Activated CD4-positive, alpha-beta memory T cell treated with anti-CD3 and anti-CD28 coated beads, Interleukin-2, amount 10 ng/mL, durations not matched to agents 7 days and 5 days (primary cell): Measurements from ENCODE around the gene IL16. TPM values are rescaled to one million over a fixed set of nuclear protein-coding genes. Genes with fewer than 3 reads are reported as not detected.

Experiments used
- CTCF ChIA-PET: fragments of 350-600 bp; sonication (Branson Sonifier 250); formaldehyde crosslinking; loops from one replicate; lab custom pipeline; 2021; ENCODE audit warnings: antibody characterized with exemption, inconsistent platforms; lab: Charles Lee
- POLR2A ChIA-PET: fragments of 350-600 bp; sonication (Branson Sonifier 250); formaldehyde crosslinking; loops from one replicate; lab custom pipeline; 2021; ENCODE audit warnings: antibody characterized with exemption; lab: Charles Lee
- DNase-seq: peaks from one replicate; pipeline ENCODE4 v3.0.0-alpha.2; 2020
- H3K27ac Mint-ChIP-seq: one replicate; pipeline ENCODE4 v1.8.0; 2021; ENCODE audit warnings: mild to moderate bottlenecking, mixed read lengths
- H3K27me3 Mint-ChIP-seq: one replicate; pipeline ENCODE4 v1.8.0; 2021; ENCODE audit warnings: mixed read lengths
- H3K36me3 Mint-ChIP-seq: one replicate; pipeline ENCODE4 v1.8.0; 2021; ENCODE audit warnings: low read depth, mixed read lengths
- H3K4me1 Mint-ChIP-seq: one replicate; pipeline ENCODE4 v1.8.0; 2021; ENCODE audit warnings: mixed read lengths
- H3K4me3 Mint-ChIP-seq: one replicate; pipeline ENCODE4 v1.8.0; 2021; ENCODE audit warnings: mild to moderate bottlenecking, mixed read lengths
- H3K9me3 Mint-ChIP-seq: one replicate; pipeline ENCODE4 v1.8.0; 2021; ENCODE audit warnings: mixed read lengths
- total RNA-seq, 2 experiments: library from RNA; stranded (reverse); gene quantifications; one replicate each; pipeline ENCODE4 v1.2.3, GENCODE V29; 2021

IL16 gene
- total RNA-seq, 2 experiments from 2014 or later: 196 to 200 TPM

DNA sequence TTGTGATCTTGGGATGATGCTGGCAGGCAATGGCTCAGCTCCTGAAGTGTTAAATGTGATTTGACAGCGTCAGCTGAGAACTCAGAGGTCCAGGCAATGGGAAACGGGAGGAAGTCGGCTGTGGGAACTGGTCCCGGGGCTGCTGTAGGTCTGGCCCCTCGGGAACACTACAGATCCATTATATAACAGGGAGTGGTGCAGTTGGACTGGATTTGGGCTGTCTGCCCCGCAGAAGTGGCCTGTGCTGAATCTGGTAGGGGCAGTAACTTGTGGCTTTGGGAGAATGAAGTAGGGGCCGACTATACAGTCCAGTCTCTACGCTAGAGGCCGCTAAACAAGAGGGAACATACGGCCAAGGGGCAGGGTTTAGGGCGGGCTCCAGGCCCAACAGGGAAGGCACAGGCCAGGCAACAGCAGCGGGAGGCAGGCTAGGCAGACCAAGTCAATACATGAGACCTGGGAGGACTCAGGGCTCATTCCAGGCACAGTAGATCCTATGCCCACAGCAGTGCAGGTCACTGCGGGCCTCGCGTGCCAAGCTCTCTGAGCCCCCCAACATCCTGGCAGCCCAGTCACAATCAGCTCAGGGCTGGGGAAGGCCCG is 20.3 kb upstream of the IL16 start:
- no peaks in the 10 kb centered on the region for H3K36me3 Mint-ChIP-seq
- no peak overlapping the region for H3K27ac Mint-ChIP-seq
- CTCF ChIA-PET: interaction anchor here (1.3 kb wide), 1 partner anchor 90 kb away, joined by 3 read pairs; no protein-coding TSS in a partner anchor
- H3K9me3 Mint-ChIP-seq: no peaks in the 10 kb centered on the region
- no peak for DNase-seq
- no peak overlapping the region for H3K4me3 Mint-ChIP-seq
- H3K27me3 Mint-ChIP-seq: peaks cover 30% of the 10 kb centered on the region
- POLR2A ChIA-PET: no interaction called here
- no peaks in the 10 kb centered on the region for H3K4me1 Mint-ChIP-seq

GRCh38 chr15:81178365-81178764 is 18.3 kb upstream of the IL16 start:
- H3K27ac Mint-ChIP-seq: no peak overlapping the region
- no peaks in the 10 kb centered on the region for H3K36me3 Mint-ChIP-seq
- DNase-seq: no peak
- ChIA-PET POLR2A (no interaction called here), CTCF (interaction anchor here (1.0 to 2.1 kb wide), 2 partner anchors 10 to 88 kb away, joined by 3 to 5 read pairs; no protein-coding TSS in a partner anchor)
- H3K9me3 Mint-ChIP-seq: no peaks in the 10 kb centered on the region
- peaks cover 7% of the 10 kb centered on the region for H3K4me1 Mint-ChIP-seq
- H3K4me3 Mint-ChIP-seq: no peak overlapping the region
- H3K27me3 Mint-ChIP-seq: peaks cover 33% of the 10 kb centered on the region

GRCh38 chr15:81181220-81181619 is 15.5 kb upstream of the IL16 start:
- POLR2A ChIA-PET: no interaction called here
- Mint-ChIP-seq H3K4me1 (peaks cover 20% of the 10 kb centered on the region), H3K36me3 (no peaks in the 10 kb centered on the region), H3K4me3 (no peak overlapping the region), H3K27me3 (peaks cover 54% of the 10 kb centered on the region), H3K27ac (no peak overlapping the region), H3K9me3 (no peaks in the 10 kb centered on the region)
- CTCF ChIA-PET: interaction anchor here (1.5 kb wide), 1 partner anchor 85 kb away, joined by 4 read pairs; no protein-coding TSS in a partner anchor
- no peak for DNase-seq

DNA sequence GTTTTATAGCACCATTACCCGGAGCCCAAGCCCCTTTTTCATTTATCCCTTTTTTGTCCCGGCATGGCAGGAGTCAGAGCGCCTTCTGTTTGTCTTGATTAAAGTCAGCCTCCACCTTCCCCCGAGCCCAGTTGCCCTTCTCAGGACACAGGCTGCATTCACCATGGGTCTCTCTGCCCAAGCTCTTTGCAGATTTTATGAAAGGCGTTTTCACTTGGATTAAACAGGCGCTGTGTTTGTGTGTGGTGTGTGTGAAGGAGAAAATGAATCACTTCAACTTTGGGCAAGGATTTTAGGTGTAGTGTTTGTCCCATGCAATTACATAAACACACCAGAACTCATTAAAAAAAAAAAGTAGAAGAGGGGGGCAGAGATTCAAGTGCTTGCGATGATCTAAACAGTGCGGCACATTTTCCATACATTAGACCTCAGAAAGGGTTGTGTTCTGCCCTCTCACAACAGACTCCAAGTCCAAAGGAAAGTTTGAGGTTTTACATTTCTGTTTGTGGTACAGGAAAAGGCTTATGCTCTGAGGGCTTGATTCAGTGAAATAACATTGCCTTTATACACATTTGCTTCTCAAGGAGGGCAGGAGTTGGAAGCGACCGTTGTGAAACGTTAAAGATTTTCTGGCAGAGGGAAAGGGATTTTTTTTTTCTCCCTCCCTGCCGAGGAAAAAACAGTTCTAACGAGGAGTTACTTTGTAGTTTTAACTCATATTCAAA is 14.5 kb upstream of the IL16 start:
- no peak for DNase-seq
- Mint-ChIP-seq H3K27ac (no peak overlapping the region), H3K27me3 (peaks cover 54% of the 10 kb centered on the region), H3K36me3 (no peaks in the 10 kb centered on the region), H3K9me3 (no peaks in the 10 kb centered on the region), H3K4me3 (no peak overlapping the region), H3K4me1 (peaks cover 20% of the 10 kb centered on the region)
- POLR2A ChIA-PET: no interaction called here
- CTCF ChIA-PET: interaction anchor here (0.7 kb wide), 1 partner anchor 73 kb away, joined by 3 read pairs; no protein-coding TSS in a partner anchor

DNA sequence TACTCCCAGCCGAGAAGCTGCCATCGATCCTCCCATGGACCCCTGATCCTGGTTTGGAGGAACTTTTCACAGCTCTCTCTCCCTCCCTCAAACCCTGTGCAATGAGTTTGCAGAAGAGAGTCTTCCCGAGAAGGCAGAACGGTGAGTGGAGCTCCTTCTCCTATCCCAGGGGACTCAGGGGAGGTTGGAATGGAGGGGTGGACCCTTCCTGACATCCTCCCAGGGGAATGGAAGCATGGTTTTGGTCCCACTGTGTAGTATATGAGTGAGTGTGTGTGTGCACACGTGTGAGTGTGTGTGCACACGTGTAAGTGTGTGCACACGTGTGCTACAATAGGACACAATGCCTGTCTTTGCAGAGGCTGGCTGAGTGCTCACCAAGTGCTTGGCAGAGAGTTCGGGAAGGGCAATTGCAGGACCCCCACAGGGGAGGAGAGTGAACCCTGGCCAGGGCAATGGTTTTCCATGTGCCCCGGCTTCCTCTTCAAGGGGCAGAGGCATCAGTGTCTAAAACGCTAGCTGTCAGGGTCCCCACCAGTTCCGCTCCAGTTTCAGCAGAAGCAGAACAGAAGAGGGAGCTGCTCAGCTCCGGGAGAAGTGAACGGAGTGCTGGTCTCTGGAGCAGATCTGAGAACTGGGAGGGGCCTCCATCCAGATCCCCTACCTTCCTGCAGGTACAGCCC is 13.8 kb upstream of the IL16 start:
- ChIA-PET CTCF (interaction anchor here (0.7 to 1.3 kb wide), 2 partner anchors 74 to 83 kb away, joined by 3 read pairs; no protein-coding TSS in a partner anchor), POLR2A (no interaction called here)
- H3K36me3 Mint-ChIP-seq: no peaks in the 10 kb centered on the region
- H3K27me3 Mint-ChIP-seq: peaks cover 59% of the 10 kb centered on the region
- no peaks in the 10 kb centered on the region for H3K9me3 Mint-ChIP-seq
- H3K4me1 Mint-ChIP-seq: peaks cover 20% of the 10 kb centered on the region
- no peak for DNase-seq
- H3K4me3 Mint-ChIP-seq: no peak overlapping the region
- no peak overlapping the region for H3K27ac Mint-ChIP-seq

DNA sequence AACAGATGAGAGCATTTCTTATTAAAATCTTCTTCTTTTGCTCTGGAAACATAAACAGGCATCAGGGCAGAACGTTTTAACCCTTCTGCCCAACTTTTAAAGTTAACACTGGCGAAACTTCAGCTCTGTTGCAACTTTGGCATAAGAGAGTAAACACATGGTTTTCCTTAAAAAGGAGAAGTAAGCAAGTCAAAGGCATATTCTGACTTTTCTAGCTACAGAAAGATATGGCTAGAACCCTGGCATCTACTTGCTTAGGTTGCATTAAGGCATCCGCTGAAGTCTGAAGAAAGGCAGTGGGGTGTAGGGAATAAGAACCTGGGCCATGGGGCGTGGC is 13.3 kb upstream of the IL16 start:
- no peak for DNase-seq
- Mint-ChIP-seq H3K4me3 (no peak overlapping the region), H3K4me1 (peaks cover 20% of the 10 kb centered on the region), H3K27ac (no peak overlapping the region), H3K36me3 (no peaks in the 10 kb centered on the region), H3K9me3 (no peaks in the 10 kb centered on the region), H3K27me3 (peaks cover 62% of the 10 kb centered on the region)
- ChIA-PET POLR2A (no interaction called here), CTCF (interaction anchor here (1.3 kb wide), 1 partner anchor 83 kb away, joined by 3 read pairs; no protein-coding TSS in a partner anchor)

- H3K27ac Mint-ChIP-seq: no peak overlapping the region
- ChIA-PET POLR2A (no interaction called here), CTCF (no interaction called here)
- H3K9me3 Mint-ChIP-seq: no peaks in the 10 kb centered on the region
- H3K36me3 Mint-ChIP-seq: no peaks in the 10 kb centered on the region
- peak; percentile 29 for DNase-seq
- H3K4me3 Mint-ChIP-seq: no peak overlapping the region
- peaks cover 62% of the 10 kb centered on the region for H3K27me3 Mint-ChIP-seq
- H3K4me1 Mint-ChIP-seq: peaks cover 20% of the 10 kb centered on the region
Measured at GRCh38 chr15:81184188-81184587, 12.5 kb upstream of the IL16 start.

- no peaks in the 10 kb centered on the region for H3K36me3 Mint-ChIP-seq
- peaks cover 62% of the 10 kb centered on the region for H3K27me3 Mint-ChIP-seq
- DNase-seq: no peak
- POLR2A ChIA-PET: no interaction called here
- H3K27ac Mint-ChIP-seq: no peak overlapping the region
- peaks cover 20% of the 10 kb centered on the region for H3K4me1 Mint-ChIP-seq
- CTCF ChIA-PET: interaction anchor here (1.0 to 1.5 kb wide), 2 partner anchors 30 to 80 kb away, joined by 4 to 9 read pairs; no protein-coding TSS in a partner anchor
- H3K4me3 Mint-ChIP-seq: no peak overlapping the region
- H3K9me3 Mint-ChIP-seq: no peaks in the 10 kb centered on the region
Measured at GRCh38 chr15:81185631-81186295, 10.9 kb upstream of the IL16 start.

- Mint-ChIP-seq H3K27ac (no peak overlapping the region), H3K36me3 (no peaks in the 10 kb centered on the region), H3K9me3 (no peaks in the 10 kb centered on the region), H3K4me3 (no peak overlapping the region), H3K4me1 (peaks cover 12% of the 10 kb centered on the region), H3K27me3 (peaks cover 57% of the 10 kb centered on the region)
- DNase-seq: no peak
- ChIA-PET POLR2A (no interaction called here), CTCF (interaction anchor here (2.5 kb wide), 1 partner anchor 78 kb away, joined by 10 read pairs; no protein-coding TSS in a partner anchor)
Measured at GRCh38 chr15:81188354-81188753, 8.3 kb upstream of the IL16 start.

- no peak for DNase-seq
- Mint-ChIP-seq H3K9me3 (no peaks in the 10 kb centered on the region), H3K27ac (no peak overlapping the region), H3K4me3 (no peak overlapping the region), H3K36me3 (no peaks in the 10 kb centered on the region), H3K4me1 (peaks cover 2% of the 10 kb centered on the region), H3K27me3 (peaks cover 47% of the 10 kb centered on the region)
- CTCF ChIA-PET: interaction anchor here (2.5 kb wide), 1 partner anchor 76 kb away, joined by 10 read pairs; no protein-coding TSS in a partner anchor
- POLR2A ChIA-PET: no interaction called here
Measured at GRCh38 chr15:81189583-81190283, 6.9 kb upstream of the IL16 start.

GRCh38 chr15:81190922-81191507 is 5.7 kb upstream of the IL16 start:
- Mint-ChIP-seq H3K9me3 (no peaks in the 10 kb centered on the region), H3K27ac (no peak overlapping the region), H3K27me3 (peaks cover 43% of the 10 kb centered on the region), H3K36me3 (no peaks in the 10 kb centered on the region), H3K4me3 (no peak overlapping the region), H3K4me1 (peaks cover 5% of the 10 kb centered on the region)
- ChIA-PET POLR2A (no interaction called here), CTCF (interaction anchor here (0.6 kb wide), 1 partner anchor 36 kb away, joined by 4 read pairs; no protein-coding TSS in a partner anchor)
- no peak for DNase-seq

GRCh38 chr15:81191701-81192100 is 5.0 kb upstream of the IL16 start:
- Mint-ChIP-seq H3K27me3 (peaks cover 43% of the 10 kb centered on the region), H3K4me3 (no peak overlapping the region), H3K27ac (no peak overlapping the region), H3K9me3 (no peaks in the 10 kb centered on the region), H3K4me1 (peaks cover 5% of the 10 kb centered on the region), H3K36me3 (no peaks in the 10 kb centered on the region)
- POLR2A ChIA-PET: no interaction called here
- DNase-seq: no peak
- CTCF ChIA-PET: interaction anchor here (1.5 kb wide), 1 partner anchor 74 kb away, joined by 7 read pairs; no protein-coding TSS in a partner anchor
